Naive B cell (primary cell): ENCODE results near the gene FMC1. TPM values are rescaled to one million over a fixed set of nuclear protein-coding genes. Genes with fewer than 3 reads are reported as not detected.
"Not testable (repeated sequence)": the region's sequence is repeated elsewhere in the genome, so short reads cannot be mapped to it uniquely, and the experiment has no call there.

Experiments
- ATAC-seq, 2 donors: fragments of 150-1000 bp; cut with Tn5 transposase; 2 replicates each; pipeline ENCODE4 v1.10.0; 2021; ENCODE audit warnings: low read depth in 2 of 2, mild to moderate bottlenecking in 2 of 2, moderate library complexity in 2 of 2
- DNase-seq: peaks from one replicate; pipeline ENCODE4 v3.0.0; 2022
- H3K27ac Mint-ChIP-seq, 6 donors: one replicate each; pipeline ENCODE4 v1.8.0; 2020 to 2022; ENCODE audit warnings: mild to moderate bottlenecking in 6 of 6, mixed read lengths in 6 of 6, moderate library complexity in 5 of 6, inconsistent platforms in 2 of 6
- H3K27me3 Mint-ChIP-seq, 3 donors: one replicate each; pipeline ENCODE4 v1.8.0; 2021 to 2022; ENCODE audit warnings: mixed read lengths in 3 of 3, mild to moderate bottlenecking in 1 of 3
- H3K36me3 Mint-ChIP-seq, 2 donors: one replicate each; pipeline ENCODE4 v1.8.0; 2020 to 2022; ENCODE audit warnings: mixed read lengths in 2 of 2, inconsistent platforms in 1 of 2, mild to moderate bottlenecking in 1 of 2
- H3K4me1 Mint-ChIP-seq, 3 donors: one replicate each; pipeline ENCODE4 v1.8.0; 2020 to 2022; ENCODE audit warnings: mixed read lengths in 3 of 3, inconsistent platforms in 1 of 3, mild to moderate bottlenecking in 1 of 3, moderate library complexity in 1 of 3
- H3K4me3 Mint-ChIP-seq, 8 donors: one replicate each; pipeline ENCODE4 v1.8.0; 2020 to 2022; ENCODE audit warnings: mild to moderate bottlenecking in 8 of 8, mixed read lengths in 8 of 8, moderate library complexity in 8 of 8, inconsistent platforms in 2 of 8
- H3K9me3 Mint-ChIP-seq, 7 donors: one replicate each; pipeline ENCODE4 v1.8.0; 2020 to 2022; ENCODE audit warnings: mixed read lengths in 7 of 7, mild to moderate bottlenecking in 5 of 7, inconsistent platforms in 2 of 7, moderate library complexity in 1 of 7
- polyA plus RNA-seq, 6 donors: library from polyadenylated mRNA; unstranded; fragments of 300-500 nt; fragmentation: Illumina TruSeq; gene quantifications; one replicate each; pipeline ENCODE4 v1.2.3, GENCODE V29; 2021; ENCODE audit warnings: low read depth in 6 of 6

The FMC1 gene
- 10 to 100 TPM; 38.0 to 72.2 (median 61.5) TPM for polyA plus RNA-seq

DNA sequence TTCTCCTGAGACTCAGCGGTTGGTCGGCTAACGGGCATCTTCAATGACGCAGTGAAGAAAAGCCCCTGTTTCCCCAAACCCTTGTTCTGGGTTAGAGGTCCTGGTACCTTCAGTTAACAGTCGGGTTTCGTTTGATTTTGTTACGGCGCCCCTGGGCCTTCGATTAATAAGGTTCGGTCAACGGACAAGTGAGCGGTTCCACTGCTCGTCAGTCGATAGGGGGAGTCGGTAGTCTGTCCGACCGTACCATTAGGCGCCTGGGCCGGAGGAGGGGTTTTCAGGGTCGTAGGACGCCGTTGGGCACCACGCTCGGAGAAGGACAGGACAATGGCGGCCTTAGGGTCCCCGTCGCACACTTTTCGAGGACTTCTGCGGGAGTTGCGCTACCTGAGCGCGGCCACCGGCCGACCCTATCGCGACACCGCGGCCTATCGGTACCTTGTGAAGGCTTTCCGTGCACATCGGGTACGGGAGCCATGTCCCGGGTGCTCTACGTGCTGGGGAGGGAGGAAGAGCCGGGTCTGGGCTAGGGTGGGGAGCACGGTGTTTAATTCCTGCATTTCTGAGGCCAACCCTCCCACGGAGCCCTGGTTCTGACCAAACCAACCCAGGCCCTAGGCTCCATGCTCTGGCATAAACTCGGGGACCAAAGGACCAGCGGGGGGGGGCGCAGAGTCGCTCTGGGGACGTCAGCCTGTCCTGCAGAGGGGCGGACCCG is at the start of gene FMC1:
FMC1 (plus strand) TSS at position 280 of the 718 bp plus-strand sequence; CDS start at position 328, 48 bp downstream.
- Mint-ChIP-seq H3K4me1 (peaks cover 28 to 51% (median 49%) of the 10 kb centered on the region in 3 donors), H3K27me3 (peaks cover 0 to 7% (median 6%) of the 10 kb centered on the region in 3 donors), H3K9me3 (peaks cover 5 to 17% (median 9%) of the 10 kb centered on the region in 7 donors), H3K27ac (peak within 1 kb of the TSS; percentile 100), H3K4me3 (peak within 1 kb of the TSS; percentile 94 to 100 (median 96)), H3K36me3 (peaks cover 8 to 12% of the 10 kb centered on the region in 2 donors)
- ATAC-seq: peak; percentile 56 to 63
- DNase-seq: peak; percentile 86

- no peaks in the 10 kb centered on the region for H3K27me3 Mint-ChIP-seq
- H3K9me3 Mint-ChIP-seq: no peaks in the 10 kb centered on the region
- H3K27ac Mint-ChIP-seq: no peak overlapping the region
- peaks cover 19 to 25% of the 10 kb centered on the region in 2 donors for H3K36me3 Mint-ChIP-seq
- H3K4me1 Mint-ChIP-seq: no peaks in the 10 kb centered on the region
- DNase-seq: no peak
- ATAC-seq: no peak
- no peak overlapping the region for H3K4me3 Mint-ChIP-seq
These were observed 48.3 kb upstream of the FMC1 start for GRCh38 chr7:139292821-139293220.

GRCh38 chr7:139293534-139293933 is 47.6 kb upstream of the FMC1 start:
- DNase-seq: no peak
- H3K4me1 Mint-ChIP-seq: no peaks in the 10 kb centered on the region
- H3K27ac Mint-ChIP-seq: no peak overlapping the region
- no peak for ATAC-seq
- H3K9me3 Mint-ChIP-seq: no peaks in the 10 kb centered on the region
- no peak overlapping the region for H3K4me3 Mint-ChIP-seq
- no peaks in the 10 kb centered on the region for H3K27me3 Mint-ChIP-seq
- H3K36me3 Mint-ChIP-seq: peaks cover 18 to 22% of the 10 kb centered on the region in 2 donors

GRCh38 chr7:139294241-139294640 is 46.9 kb upstream of the FMC1 start:
- Mint-ChIP-seq H3K27ac (no peak overlapping the region), H3K36me3 (peaks cover 18 to 21% of the 10 kb centered on the region in 2 donors), H3K4me1 (no peaks in the 10 kb centered on the region), H3K4me3 (no peak overlapping the region), H3K27me3 (no peaks in the 10 kb centered on the region), H3K9me3 (no peaks in the 10 kb centered on the region)
- DNase-seq: no peak
- no peak for ATAC-seq

DNA sequence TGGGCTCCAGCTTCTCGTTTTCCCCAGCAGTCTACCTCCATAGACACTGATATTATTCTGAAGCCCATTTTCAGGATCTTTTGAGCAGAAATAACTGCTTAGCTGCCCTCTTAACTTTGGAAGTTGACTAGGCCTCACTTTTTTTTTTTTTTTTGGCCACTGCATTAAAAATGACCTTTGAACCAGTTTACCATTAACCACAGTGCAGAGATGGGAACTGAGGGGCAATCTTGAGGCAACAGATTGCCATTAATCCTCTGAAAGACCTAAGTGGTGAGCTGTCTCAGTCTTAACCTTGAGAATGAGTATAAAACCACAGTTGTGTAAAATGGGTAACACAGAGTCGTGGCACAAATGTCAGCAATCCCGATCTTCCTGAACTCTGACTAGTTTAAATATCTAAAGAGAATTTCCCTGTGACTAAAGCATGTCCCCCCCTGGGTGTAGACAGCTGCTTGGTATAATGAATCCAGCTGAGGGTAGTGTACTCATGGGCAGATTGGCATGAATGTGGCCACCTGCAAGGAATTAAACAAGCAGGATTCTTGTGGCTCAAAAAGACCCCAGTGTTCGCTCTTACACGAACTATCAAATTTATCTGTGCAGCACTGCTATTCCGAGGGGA is 46.1 kb upstream of the FMC1 start:
- no peaks in the 10 kb centered on the region for H3K27me3 Mint-ChIP-seq
- DNase-seq (no peak), ATAC-seq (no peak)
- peak overlapping the region in 1 of 8 donors; percentile 42 for H3K4me3 Mint-ChIP-seq
- no peaks in the 10 kb centered on the region for H3K9me3 Mint-ChIP-seq
- peaks cover 21 to 25% of the 10 kb centered on the region in 2 donors for H3K36me3 Mint-ChIP-seq
- H3K27ac Mint-ChIP-seq: no peak overlapping the region
- H3K4me1 Mint-ChIP-seq: no peaks in the 10 kb centered on the region

GRCh38 chr7:139297795-139298194 is 43.3 kb upstream of the FMC1 start:
- H3K27me3 Mint-ChIP-seq: no peaks in the 10 kb centered on the region
- ATAC-seq (no peak), DNase-seq (no peak)
- H3K4me1 Mint-ChIP-seq: no peaks in the 10 kb centered on the region
- H3K9me3 Mint-ChIP-seq: no peaks in the 10 kb centered on the region
- no peak overlapping the region for H3K27ac Mint-ChIP-seq
- peaks cover 17 to 38% of the 10 kb centered on the region in 2 donors for H3K36me3 Mint-ChIP-seq
- no peak overlapping the region for H3K4me3 Mint-ChIP-seq

- H3K4me1 Mint-ChIP-seq: no peaks in the 10 kb centered on the region
- H3K9me3 Mint-ChIP-seq: no peaks in the 10 kb centered on the region
- H3K36me3 Mint-ChIP-seq: peaks cover 14 to 30% of the 10 kb centered on the region in 2 donors
- H3K27me3 Mint-ChIP-seq: no peaks in the 10 kb centered on the region
- DNase-seq (no peak), ATAC-seq (no peak)
- H3K27ac Mint-ChIP-seq: no peak overlapping the region
- H3K4me3 Mint-ChIP-seq: no peak overlapping the region
These were observed 41.8 kb upstream of the FMC1 start for GRCh38 chr7:139299296-139299695.

DNA sequence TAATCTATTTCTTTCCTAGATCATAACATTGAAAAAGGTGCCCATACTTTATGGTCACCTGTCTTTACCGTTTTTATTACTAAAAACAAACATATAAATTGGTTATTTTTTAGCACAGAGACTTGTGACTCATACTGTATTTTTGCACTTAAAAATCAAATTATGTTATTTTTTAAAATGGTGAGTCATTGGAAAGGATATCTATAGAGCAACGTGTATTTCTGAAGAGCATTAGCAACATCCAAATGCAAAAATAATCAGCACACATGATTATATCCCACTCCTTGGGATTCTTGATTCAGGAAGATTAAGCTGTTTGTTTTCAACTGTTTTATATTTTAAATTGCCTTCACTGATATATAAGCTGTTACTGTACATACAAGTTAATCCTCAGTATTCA is 40.7 kb upstream of the FMC1 start:
- Mint-ChIP-seq H3K4me1 (no peaks in the 10 kb centered on the region), H3K27me3 (no peaks in the 10 kb centered on the region), H3K4me3 (no peak overlapping the region), H3K9me3 (no peaks in the 10 kb centered on the region), H3K27ac (no peak overlapping the region), H3K36me3 (peaks cover 9 to 29% of the 10 kb centered on the region in 2 donors)
- ATAC-seq (no peak), DNase-seq (no peak)

- peaks cover 0 to 19% of the 10 kb centered on the region in 2 donors for H3K36me3 Mint-ChIP-seq
- no peak overlapping the region for H3K4me3 Mint-ChIP-seq
- no peaks in the 10 kb centered on the region for H3K27me3 Mint-ChIP-seq
- no peaks in the 10 kb centered on the region for H3K4me1 Mint-ChIP-seq
- peak overlapping the region in 1 of 6 donors; percentile 37 for H3K27ac Mint-ChIP-seq
- DNase-seq (no peak), ATAC-seq (no peak)
- no peaks in the 10 kb centered on the region for H3K9me3 Mint-ChIP-seq
These were observed 36.6 kb upstream of the FMC1 start for GRCh38 chr7:139304517-139304916.

GRCh38 chr7:139317939-139318505 is 23.1 kb upstream of the FMC1 start:
- no peak overlapping the region for H3K27ac Mint-ChIP-seq

DNA sequence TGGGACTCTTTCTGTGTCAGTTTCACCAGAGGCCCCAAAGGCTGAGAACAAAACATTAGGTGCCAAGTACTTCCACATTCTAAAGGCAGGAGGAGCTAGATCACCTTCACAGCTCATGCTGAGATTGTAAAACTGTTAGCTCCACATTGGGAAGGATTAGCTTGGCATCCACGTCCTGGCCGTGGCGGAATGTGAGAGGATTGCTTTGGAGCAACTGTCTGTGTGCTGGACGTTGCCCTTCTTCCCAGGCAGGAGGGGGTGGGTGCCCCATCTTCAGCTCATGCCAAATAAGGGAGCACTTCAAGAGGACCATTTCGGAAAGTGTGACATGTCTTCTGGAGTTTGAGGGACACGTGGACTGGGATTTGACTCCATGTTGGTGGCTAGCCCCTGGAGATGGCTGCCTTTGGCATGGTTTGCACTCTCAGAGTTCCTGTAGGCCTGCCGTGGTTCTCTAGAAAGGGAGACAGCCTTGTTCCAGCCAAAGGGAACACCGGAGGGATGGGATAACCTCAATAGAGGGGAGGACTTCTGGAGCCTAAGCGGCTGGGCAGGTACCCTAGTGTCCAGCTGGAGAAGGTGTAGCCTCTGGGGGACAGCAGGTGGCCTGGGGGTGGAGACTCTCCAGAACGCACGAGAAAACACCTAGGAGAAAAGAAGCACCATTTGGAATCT is 19.9 kb upstream of the FMC1 start:
- ATAC-seq (no peak), DNase-seq (no peak)
- Mint-ChIP-seq H3K27me3 (peaks cover 0 to 5% (median 0%) of the 10 kb centered on the region in 3 donors), H3K36me3 (no peaks in the 10 kb centered on the region), H3K9me3 (no peaks in the 10 kb centered on the region), H3K4me3 (no peak overlapping the region), H3K27ac (peak overlapping the region in 1 of 6 donors; percentile 66), H3K4me1 (no peaks in the 10 kb centered on the region)

More at GRCh38 chr7:139317939-139318505, 23.1 kb upstream of the FMC1 start:
- no peak for ATAC-seq
- H3K27me3 Mint-ChIP-seq: peaks cover 0 to 5% (median 0%) of the 10 kb centered on the region in 3 donors
- no peaks in the 10 kb centered on the region for H3K4me1 Mint-ChIP-seq
- no peaks in the 10 kb centered on the region for H3K9me3 Mint-ChIP-seq
- no peak overlapping the region for H3K4me3 Mint-ChIP-seq
- no peaks in the 10 kb centered on the region for H3K36me3 Mint-ChIP-seq
- DNase-seq: no peak

- not testable (repeated sequence) for H3K4me1 Mint-ChIP-seq, H3K27me3 Mint-ChIP-seq, H3K36me3 Mint-ChIP-seq, ATAC-seq, H3K9me3 Mint-ChIP-seq, DNase-seq, H3K4me3 Mint-ChIP-seq, H3K27ac Mint-ChIP-seq
These were observed 16.4 kb upstream of the FMC1 start for GRCh38 chr7:139324709-139325108.

GRCh38 chr7:139328375-139328774 is 12.8 kb upstream of the FMC1 start:
- DNase-seq (no peak), ATAC-seq (no peak)
- Mint-ChIP-seq H3K4me1 (peaks cover 0 to 2% (median 0%) of the 10 kb centered on the region in 3 donors), H3K27ac (peak overlapping the region in 1 of 6 donors; percentile 36), H3K9me3 (peaks cover 0 to 2% (median 0%) of the 10 kb centered on the region in 7 donors), H3K4me3 (peak overlapping the region in 1 of 8 donors; percentile 22), H3K27me3 (no peaks in the 10 kb centered on the region), H3K36me3 (no peaks in the 10 kb centered on the region)
